TTC549 (cell line): ENCODE measurements around the gene TULP4.

Experiments used
- FAIRE-seq: peaks from 2 replicates; lab custom pipeline; 2012; peaks lifted over from hg19 to GRCh38; lab: Jason Lieb, UNC

Gene TULP4, protein sequence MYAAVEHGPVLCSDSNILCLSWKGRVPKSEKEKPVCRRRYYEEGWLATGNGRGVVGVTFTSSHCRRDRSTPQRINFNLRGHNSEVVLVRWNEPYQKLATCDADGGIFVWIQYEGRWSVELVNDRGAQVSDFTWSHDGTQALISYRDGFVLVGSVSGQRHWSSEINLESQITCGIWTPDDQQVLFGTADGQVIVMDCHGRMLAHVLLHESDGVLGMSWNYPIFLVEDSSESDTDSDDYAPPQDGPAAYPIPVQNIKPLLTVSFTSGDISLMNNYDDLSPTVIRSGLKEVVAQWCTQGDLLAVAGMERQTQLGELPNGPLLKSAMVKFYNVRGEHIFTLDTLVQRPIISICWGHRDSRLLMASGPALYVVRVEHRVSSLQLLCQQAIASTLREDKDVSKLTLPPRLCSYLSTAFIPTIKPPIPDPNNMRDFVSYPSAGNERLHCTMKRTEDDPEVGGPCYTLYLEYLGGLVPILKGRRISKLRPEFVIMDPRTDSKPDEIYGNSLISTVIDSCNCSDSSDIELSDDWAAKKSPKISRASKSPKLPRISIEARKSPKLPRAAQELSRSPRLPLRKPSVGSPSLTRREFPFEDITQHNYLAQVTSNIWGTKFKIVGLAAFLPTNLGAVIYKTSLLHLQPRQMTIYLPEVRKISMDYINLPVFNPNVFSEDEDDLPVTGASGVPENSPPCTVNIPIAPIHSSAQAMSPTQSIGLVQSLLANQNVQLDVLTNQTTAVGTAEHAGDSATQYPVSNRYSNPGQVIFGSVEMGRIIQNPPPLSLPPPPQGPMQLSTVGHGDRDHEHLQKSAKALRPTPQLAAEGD (N-terminal part only)

DNA sequence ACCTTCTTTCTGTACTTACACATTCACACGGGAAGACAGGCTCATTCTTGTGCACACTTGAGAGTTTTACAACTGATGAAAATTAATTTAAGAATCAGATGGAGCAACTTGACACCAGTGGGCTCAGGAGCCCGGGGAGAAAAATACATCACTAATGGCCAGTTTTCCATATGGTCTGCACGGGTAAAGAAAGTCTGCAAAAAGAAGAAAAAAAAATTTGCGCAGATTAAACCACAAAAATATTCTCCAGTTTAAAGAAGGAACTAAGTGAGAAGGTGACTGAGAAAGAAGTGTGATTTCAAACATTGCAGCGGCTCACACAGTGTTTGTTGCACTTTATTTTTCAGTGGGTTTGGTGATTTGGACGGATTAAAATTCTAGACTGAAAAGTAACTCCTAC is at the start of gene TULP4:
Gene TULP4, plus strand, starts transcription at position 301 of the 400 bp plus-strand sequence. CDS start 1,552 bp downstream, outside the sequence.
- FAIRE-seq: no peak

DNA sequence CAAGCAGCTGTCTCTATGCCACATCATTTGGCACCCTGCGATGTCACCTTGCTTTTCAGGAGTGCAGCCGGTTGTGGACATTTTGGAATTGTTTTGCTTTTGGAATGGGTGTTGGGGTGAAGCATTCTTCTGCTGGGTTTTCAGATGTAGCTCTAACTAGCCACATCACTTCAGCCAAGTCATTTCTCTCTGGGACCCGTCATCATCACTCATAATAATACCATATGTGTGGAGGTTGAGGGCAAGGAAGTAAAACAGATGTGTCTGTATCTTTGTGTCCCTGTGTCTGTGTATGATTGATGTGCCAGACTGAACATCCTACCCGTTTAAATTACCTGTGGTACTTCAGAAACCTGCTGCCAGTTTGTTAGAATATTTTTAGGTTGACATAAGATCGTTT is 49.5 kb upstream of the TULP4 start:
- no peak for FAIRE-seq

DNA sequence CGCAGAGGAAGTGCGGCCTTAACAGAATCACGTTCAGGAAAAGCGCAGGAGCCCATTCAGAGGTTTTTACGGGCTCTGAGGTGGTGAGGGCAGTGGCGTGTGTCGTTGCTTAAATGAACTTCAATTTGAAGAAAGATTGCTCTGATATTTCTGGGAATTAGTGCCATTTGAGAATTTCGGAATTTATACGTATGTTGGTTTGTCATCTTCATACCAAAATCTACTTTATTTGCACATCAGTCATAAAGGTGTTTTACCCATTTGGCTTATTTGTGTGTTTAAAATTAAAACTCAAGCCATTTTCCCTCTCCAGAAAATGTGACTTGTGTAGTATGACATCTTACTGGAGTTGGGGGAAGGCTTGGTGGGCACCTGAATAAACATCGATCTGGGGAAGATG is 48.1 kb upstream of the TULP4 start:
- no peak for FAIRE-seq

DNA sequence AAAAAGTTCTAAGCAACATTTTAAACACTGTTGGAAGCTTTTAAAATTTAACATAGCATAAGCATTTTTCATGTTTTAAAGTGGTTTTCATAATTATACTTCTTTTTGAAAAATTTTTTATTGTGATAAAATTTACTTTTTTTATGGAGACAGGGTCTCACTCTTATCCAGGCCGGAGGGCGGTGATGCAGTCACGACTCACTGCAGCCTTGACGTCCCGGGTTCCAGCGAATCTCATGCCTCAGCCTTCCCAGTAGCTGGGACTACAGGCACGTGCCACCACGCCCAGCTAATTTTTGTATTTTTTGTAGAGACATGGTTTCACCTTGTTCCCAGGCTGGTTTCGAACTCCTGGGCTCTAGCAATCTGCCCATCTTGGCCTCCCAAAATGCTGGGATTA is 46.1 kb upstream of the TULP4 start:
- FAIRE-seq: no peak

- no peak for FAIRE-seq
These were observed 43.7 kb upstream of the TULP4 start for GRCh38 chr6:158268361-158269147.

DNA sequence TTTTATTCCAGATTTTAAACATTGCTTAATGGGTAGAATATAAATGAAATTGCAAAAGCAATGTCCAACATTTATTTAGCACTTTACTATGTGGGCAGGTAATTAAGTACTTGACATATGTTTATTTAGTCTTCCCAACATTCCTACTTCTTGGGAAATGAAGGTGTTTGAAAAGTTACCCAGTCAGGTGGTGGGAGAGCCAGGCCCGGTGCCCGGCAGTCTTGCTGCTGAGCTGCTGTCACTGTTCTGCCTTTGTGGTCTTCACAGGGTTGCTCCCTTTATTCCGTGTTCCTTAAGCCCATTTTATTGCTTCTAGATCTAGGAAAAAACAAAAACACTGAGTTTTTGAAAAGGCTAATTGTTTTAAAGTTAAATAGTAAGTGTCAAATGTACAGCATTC is 42.6 kb upstream of the TULP4 start:
- FAIRE-seq: no peak

GRCh38 chr6:158270389-158271127 is 41.7 kb upstream of the TULP4 start:
- no peak for FAIRE-seq

DNA sequence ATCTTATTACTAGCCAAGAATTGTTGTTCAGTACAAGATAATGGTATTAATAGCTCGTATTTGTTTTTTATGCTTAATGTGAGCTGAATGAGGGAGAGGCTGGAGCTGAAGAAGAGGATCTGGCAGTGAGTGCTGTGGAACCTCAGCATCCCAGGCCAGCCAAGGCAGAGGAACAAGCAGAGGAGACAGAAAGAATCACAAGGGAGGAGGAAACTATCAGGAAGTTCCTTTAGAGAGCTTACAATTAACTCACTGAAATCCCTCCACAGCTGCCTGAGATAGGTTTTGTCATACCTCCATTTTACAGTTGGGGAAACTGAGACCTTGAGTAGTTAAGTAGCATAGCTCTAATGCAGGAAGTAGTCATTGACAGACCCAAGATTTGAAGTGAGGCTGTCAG is 39.9 kb upstream of the TULP4 start:
- no peak for FAIRE-seq

GRCh38 chr6:158278004-158278403 is 34.3 kb upstream of the TULP4 start:
- no peak for FAIRE-seq

DNA sequence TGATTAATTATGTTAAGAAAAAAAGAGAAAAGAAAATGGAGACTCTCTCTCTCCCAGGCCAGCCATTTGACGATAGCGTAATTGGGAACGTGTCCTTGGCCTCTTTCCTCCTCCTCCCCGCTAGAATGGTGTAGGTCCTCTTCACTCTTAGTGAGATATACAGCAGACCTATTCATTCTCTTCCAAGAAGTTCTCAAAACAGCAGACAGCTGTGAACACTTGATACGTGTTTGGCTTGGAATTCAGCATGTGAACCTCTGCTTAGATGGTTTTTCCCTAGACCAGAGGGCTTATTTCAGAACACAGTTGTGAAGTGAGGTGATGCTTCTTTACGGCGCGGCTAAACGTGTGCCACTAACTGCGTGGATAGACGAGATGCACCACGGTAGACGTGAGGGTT is 32.6 kb upstream of the TULP4 start:
- FAIRE-seq: no peak

GRCh38 chr6:158283304-158283980 is 28.8 kb upstream of the TULP4 start:
- no peak for FAIRE-seq

GRCh38 chr6:158284007-158284875 is 28.0 kb upstream of the TULP4 start:
- FAIRE-seq: no peak

GRCh38 chr6:158284876-158285655 is 27.2 kb upstream of the TULP4 start:
- FAIRE-seq: no peak

- FAIRE-seq: no peak
These were observed 26.6 kb upstream of the TULP4 start for GRCh38 chr6:158285656-158286021.

- FAIRE-seq: no peak
These were observed 25.9 kb upstream of the TULP4 start for GRCh38 chr6:158286413-158286812.

GRCh38 chr6:158287047-158287446 is 25.2 kb upstream of the TULP4 start:
- FAIRE-seq: no peak

DNA sequence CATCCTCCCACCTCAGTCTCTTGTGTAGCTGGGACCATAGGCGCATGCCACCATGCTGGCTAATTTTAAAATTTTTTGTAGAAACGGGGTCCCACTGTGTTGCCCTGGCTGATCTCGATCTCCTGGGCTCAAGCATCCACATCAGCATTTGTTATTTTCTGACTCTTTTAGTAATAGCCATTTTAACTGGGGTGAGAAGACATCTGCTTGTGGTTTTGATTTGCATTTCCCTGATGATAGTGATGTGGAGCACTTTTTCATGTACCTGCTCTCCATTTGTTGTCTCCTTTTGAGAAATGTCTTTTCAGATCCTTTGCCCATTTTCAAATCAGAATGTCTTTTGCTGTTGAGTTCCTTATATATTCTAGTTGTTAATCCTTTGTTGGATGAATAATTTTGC is 22.2 kb upstream of the TULP4 start:
- FAIRE-seq: no peak

DNA sequence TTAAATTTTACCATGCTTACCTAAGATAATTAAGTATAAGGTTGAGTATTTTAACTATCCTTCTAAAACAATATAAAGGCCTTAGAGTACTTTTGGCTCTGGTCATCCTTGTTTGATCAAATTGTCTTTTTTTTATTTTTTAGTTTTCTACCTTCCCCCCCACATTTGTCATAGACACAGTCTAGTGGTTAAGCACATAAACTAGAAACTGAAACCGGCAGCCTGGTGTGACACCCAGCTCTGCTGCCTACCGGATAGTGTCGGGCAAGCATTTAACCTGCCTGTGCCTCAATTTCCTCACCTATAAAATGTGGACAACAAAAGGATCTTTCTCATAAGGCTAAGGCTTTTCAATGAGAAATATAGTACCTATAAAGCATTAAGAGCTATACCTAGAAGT is 21.6 kb upstream of the TULP4 start:
- FAIRE-seq: no peak

DNA sequence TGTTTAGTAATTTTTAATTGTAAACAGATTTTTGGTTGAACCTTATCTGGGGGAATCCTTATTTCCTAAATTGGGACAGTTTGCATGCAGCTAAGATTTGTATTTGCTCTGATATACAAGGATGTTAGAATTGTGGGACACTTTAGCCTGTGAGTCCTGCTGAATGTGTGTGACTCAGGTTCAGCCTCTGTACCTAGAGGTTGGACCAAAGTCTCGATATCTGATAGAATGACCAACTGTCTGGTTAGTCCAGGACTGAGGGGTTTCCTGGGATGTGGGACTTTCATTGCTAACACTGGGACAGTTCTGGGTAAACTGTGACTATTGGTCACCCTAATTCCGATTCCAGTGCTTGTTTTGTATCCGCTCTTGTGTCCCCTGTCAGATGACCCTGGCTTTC is 20.2 kb upstream of the TULP4 start:
- FAIRE-seq: no peak

DNA sequence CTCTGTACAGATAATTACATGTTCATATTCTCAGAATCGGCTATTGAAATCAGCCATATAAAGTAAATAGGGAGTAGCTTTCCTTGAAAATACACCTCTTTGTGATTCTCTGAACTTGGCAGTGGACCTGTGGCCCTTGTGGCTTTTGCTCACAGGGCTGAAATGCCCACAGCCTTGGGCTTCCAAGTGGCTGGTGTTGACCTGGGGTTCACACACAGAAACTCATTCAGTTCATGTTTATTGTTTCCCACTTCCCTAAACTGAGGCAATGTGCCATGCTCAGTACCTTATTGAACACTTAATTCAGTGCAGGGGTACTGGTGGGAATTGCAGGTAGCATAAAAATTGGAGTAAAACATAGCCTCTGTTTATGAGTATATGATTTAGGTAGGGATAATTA is 19.1 kb upstream of the TULP4 start:
- no peak for FAIRE-seq
